AG09309 (cell line): ENCODE data around the gene ATP10A.

Experiments used
- DNase-seq: peaks from one replicate; pipeline ENCODE4 v3.0.0-alpha.2; 2010; ENCODE audit warnings: low read depth
- H3K4me3 ChIP-seq: 2 replicates; pipeline ENCODE4 v1.5.1; 2011; ENCODE audit warnings: mild to moderate bottlenecking, low read depth, low read length, moderate library complexity; ENCODE audit not compliant: control insufficient read depth
- TF ChIP-seq, protein P1 (sequence below): IDR thresholded peaks from 2 replicates; pipeline ENCODE4 v1.5.1; 2011; ENCODE audit warnings: mild to moderate bottlenecking, low read depth, low read length, inconsistent platforms; ENCODE audit not compliant: insufficient read depth, control insufficient read depth; ENCODE audit errors: missing control alignments

ATP10A gene

GRCh38 chr15:25688166-25688565 lies 175.0 kb downstream of the ATP10A start:
- TF ChIP-seq, protein P1, sequence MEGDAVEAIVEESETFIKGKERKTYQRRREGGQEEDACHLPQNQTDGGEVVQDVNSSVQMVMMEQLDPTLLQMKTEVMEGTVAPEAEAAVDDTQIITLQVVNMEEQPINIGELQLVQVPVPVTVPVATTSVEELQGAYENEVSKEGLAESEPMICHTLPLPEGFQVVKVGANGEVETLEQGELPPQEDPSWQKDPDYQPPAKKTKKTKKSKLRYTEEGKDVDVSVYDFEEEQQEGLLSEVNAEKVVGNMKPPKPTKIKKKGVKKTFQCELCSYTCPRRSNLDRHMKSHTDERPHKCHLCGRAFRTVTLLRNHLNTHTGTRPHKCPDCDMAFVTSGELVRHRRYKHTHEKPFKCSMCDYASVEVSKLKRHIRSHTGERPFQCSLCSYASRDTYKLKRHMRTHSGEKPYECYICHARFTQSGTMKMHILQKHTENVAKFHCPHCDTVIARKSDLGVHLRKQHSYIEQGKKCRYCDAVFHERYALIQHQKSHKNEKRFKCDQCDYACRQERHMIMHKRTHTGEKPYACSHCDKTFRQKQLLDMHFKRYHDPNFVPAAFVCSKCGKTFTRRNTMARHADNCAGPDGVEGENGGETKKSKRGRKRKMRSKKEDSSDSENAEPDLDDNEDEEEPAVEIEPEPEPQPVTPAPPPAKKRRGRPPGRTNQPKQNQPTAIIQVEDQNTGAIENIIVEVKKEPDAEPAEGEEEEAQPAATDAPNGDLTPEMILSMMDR, result no peak
- DNase-seq, result no peak
- H3K4me3 ChIP-seq, result no peak overlapping the region

- TF ChIP-seq, protein P1, result no peak
- H3K4me3 ChIP-seq, result no peak overlapping the region
- no peak for DNase-seq
These were observed 175.4 kb downstream of the ATP10A start for GRCh38 chr15:25687689-25688088.

DNA sequence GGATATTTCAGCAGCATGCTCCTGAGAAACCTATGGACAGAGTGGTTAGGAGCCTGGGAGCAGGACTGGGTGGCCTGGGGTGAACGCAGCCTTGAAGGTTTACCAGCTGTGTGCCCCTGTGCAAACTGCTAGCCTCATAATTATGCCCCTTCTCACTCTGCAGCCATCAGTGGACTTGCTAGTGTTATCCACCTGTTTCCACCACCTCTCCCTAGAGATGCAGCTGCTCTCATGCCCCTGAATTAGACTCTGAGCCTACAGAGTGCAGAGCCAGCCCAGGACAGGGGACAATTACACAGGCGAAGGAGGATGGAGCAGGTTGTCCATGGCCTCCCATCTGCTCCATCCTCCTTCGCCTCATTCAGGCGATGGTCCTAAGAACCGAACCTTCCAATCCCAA lies 175.9 kb downstream of the ATP10A start:
- no peak for DNase-seq
- no peak overlapping the region for H3K4me3 ChIP-seq
- TF ChIP-seq, protein P1, result no peak

DNA sequence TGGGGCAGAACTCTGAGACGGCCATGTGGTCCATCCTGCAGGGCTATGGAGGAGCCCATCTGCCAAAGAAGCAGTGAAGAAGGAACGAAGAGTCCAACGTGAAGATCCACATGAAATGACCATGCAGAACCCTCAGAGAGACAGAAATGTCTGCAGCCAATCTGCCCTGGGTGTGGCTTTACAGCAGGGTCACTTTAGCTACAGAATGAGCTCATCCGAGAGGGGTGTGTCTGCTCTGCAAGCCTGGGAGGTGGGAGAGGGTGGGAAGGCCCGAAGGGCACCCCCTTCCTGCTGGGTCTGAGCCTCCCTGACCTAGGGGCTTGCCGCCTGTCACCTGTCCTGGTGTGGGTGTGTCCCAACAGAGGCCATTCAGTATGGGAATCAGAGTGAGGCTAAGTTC lies 176.3 kb downstream of the ATP10A start:
- no peak for DNase-seq
- no peak overlapping the region for H3K4me3 ChIP-seq
- TF ChIP-seq, protein P1, result no peak

- no peak overlapping the region for H3K4me3 ChIP-seq
- DNase-seq, result peak; percentile 69
- TF ChIP-seq, protein P1, result no peak
These were observed 178.4 kb downstream of the ATP10A start for GRCh38 chr15:25684521-25685431.

GRCh38 chr15:25683911-25684310 lies 179.2 kb downstream of the ATP10A start:
- no peak overlapping the region for H3K4me3 ChIP-seq
- TF ChIP-seq, protein P1, result no peak
- DNase-seq, result no peak
